H1 (cell line): Measurements from ENCODE around the gene RPS6KB2. TPM values are rescaled to one million over a fixed set of nuclear protein-coding genes. Genes with fewer than 3 reads are reported as not detected.
A peak's percentile ranks its signal among the peaks of the same experiment; 100 is the strongest.

Source experiments
- CTCF ChIA-PET: fragments of 300-600 bp; sonication (Branson Sonifier 250); formaldehyde crosslinking; loops from one replicate; lab custom pipeline; 2021; ENCODE audit not compliant: partially characterized antibody; lab: Charles Lee
- POLR2A ChIA-PET: fragments of 300-600 bp; sonication (Branson Sonifier 250); formaldehyde crosslinking; loops from one replicate; lab custom pipeline; 2021; ENCODE audit warnings: inconsistent platforms; ENCODE audit not compliant: partially characterized antibody; lab: Charles Lee
- DNase-seq, 2 experiments: peaks; one replicate each; pipeline versions ENCODE4 v3.0.0 to v3.0.0-alpha.2; 2010 to 2022; ENCODE audit warnings: low spot score in 2 of 2, low read depth in 1 of 2, mixed read lengths in 1 of 2
- FAIRE-seq: peaks from 2 replicates; lab custom pipeline; 2011; peaks lifted over from hg19 to GRCh38; lab: Jason Lieb, UNC
- H2AFZ ChIP-seq: 2 replicates; pipeline ENCODE4 v1.8.1; 2012; ENCODE audit warnings: low read length, inconsistent platforms
- H2AK5ac ChIP-seq: 2 replicates; pipeline ENCODE4 v1.6.1; 2013; ENCODE audit warnings: low read depth, low read length
- H2BK120ac ChIP-seq: replicated peaks from 2 replicates; pipeline ENCODE3; 2013; ENCODE audit warnings: low read depth, low read length, inconsistent platforms
- H2BK12ac ChIP-seq: 2 replicates; pipeline ENCODE4 v1.6.1; 2013; ENCODE audit warnings: low read depth, low read length
- H2BK15ac ChIP-seq: 2 replicates; pipeline ENCODE4 v1.6.1; 2013; ENCODE audit warnings: low read length
- H2BK20ac ChIP-seq: 2 replicates; pipeline ENCODE4 v1.6.1; 2013; ENCODE audit warnings: low read length
- H2BK5ac ChIP-seq: 2 replicates; pipeline ENCODE4 v1.6.1; 2013; ENCODE audit warnings: low read depth, low read length
- H3K14ac ChIP-seq: 2 replicates; pipeline ENCODE4 v1.6.1; 2013; ENCODE audit warnings: inconsistent platforms; ENCODE audit not compliant: insufficient read length
- H3K18ac ChIP-seq: 2 replicates; pipeline ENCODE4 v1.6.1; 2013; ENCODE audit warnings: low read length; ENCODE audit errors: extremely low read depth
- H3K23ac ChIP-seq: 2 replicates; pipeline ENCODE4 v1.6.1; 2013; ENCODE audit warnings: inconsistent platforms; ENCODE audit not compliant: insufficient read length
- H3K23me2 ChIP-seq: 2 replicates; pipeline ENCODE4 v1.6.1; 2013; ENCODE audit warnings: low read depth, low read length
- H3K27ac ChIP-seq: 2 replicates; pipeline ENCODE4 v1.6.1; 2011; ENCODE audit warnings: low read depth, low read length, inconsistent platforms
- H3K27me3 ChIP-seq, 4 experiments: replicated peaks in 1 of 4; 1 replicate in 1 of 4; 2 replicates in 3 of 4; pipeline versions ENCODE4 v1.6.1 to v1.8.1; 2011 to 2013; ENCODE audit warnings: low read length in 3 of 4, mild to moderate bottlenecking in 3 of 4, inconsistent platforms in 2 of 4, mixed read lengths in 2 of 4, moderate library complexity in 1 of 4; ENCODE audit not compliant: control insufficient read depth in 3 of 4, insufficient read depth in 3 of 4; ENCODE audit errors: extremely low read depth in 1 of 4
- H3K36me3 ChIP-seq, 4 experiments: 2 replicates each; pipeline versions ENCODE4 v1.6.1 to v1.8.1; 2011 to 2013; ENCODE audit warnings: mild to moderate bottlenecking in 4 of 4, low read length in 3 of 4, moderate library complexity in 2 of 4, control low read depth in 1 of 4, inconsistent platforms in 1 of 4; ENCODE audit not compliant: insufficient read depth in 4 of 4, control insufficient read depth in 2 of 4
- H3K4ac ChIP-seq: replicated peaks from 2 replicates; pipeline ENCODE3; 2013; ENCODE audit warnings: low read length, low read depth, mixed read lengths, inconsistent platforms; ENCODE audit not compliant: insufficient read length
- H3K4me1 ChIP-seq, 4 experiments: replicated peaks in 1 of 4; 1 replicate in 1 of 4; 2 replicates in 3 of 4; pipeline versions ENCODE4 v1.6.1 to v1.8.1; 2011 to 2013; ENCODE audit warnings: low read length in 3 of 4, inconsistent platforms in 2 of 4, mixed read lengths in 1 of 4; ENCODE audit not compliant: insufficient read depth in 4 of 4, control insufficient read depth in 3 of 4
- H3K4me2 ChIP-seq, 2 experiments: 2 replicates each; pipeline versions ENCODE4 v1.6.1 to v1.8.1; 2011 to 2013; ENCODE audit warnings: low read depth in 2 of 2, low read length in 2 of 2, control low read depth in 1 of 2, inconsistent platforms in 1 of 2, mild to moderate bottlenecking in 1 of 2; ENCODE audit not compliant: insufficient read depth in 1 of 2
- H3K4me3 ChIP-seq, 4 experiments: fragments of 200-600, 300-600 bp in 1 of 4; sonication (generic), shearing (Covaris generic), sonication (Bioruptor Twin) in 1 of 4; 2 replicates each; pipeline versions ENCODE4 v1.5.1 to v1.8.1; 2011 to 2016; ENCODE audit warnings: low read length in 4 of 4, low read depth in 3 of 4, control low read depth in 2 of 4, inconsistent platforms in 2 of 4, mild to moderate bottlenecking in 2 of 4, mixed read lengths in 1 of 4, moderate library complexity in 1 of 4; ENCODE audit not compliant: insufficient read depth in 2 of 4; ENCODE audit errors: extremely low read depth in 1 of 4
- H3K56ac ChIP-seq: replicated peaks from 2 replicates; pipeline ENCODE3; 2013; ENCODE audit warnings: low read depth, mild to moderate bottlenecking, mixed read lengths, low read length, inconsistent platforms; ENCODE audit not compliant: insufficient read length
- H3K79me1 ChIP-seq: 2 replicates; pipeline ENCODE4 v1.6.1; 2013; ENCODE audit warnings: low read depth, low read length, control low read depth
- H3K79me2 ChIP-seq, 2 experiments: 2 replicates each; pipeline versions ENCODE4 v1.6.1 to v1.8.1; 2012 to 2013; ENCODE audit warnings: low read length in 2 of 2, mild to moderate bottlenecking in 2 of 2, inconsistent platforms in 1 of 2; ENCODE audit not compliant: insufficient read depth in 2 of 2, control insufficient read depth in 1 of 2
- H3K9ac ChIP-seq, 4 experiments: replicated peaks in 1 of 4; 1 replicate in 1 of 4; 2 replicates in 3 of 4; pipeline versions ENCODE4 v1.6.1 to v1.8.1; 2011 to 2013; ENCODE audit warnings: low read depth in 3 of 4, low read length in 3 of 4, control low read depth in 2 of 4, mild to moderate bottlenecking in 2 of 4, moderate library complexity in 2 of 4, inconsistent platforms in 1 of 4; ENCODE audit errors: extremely low read depth in 1 of 4
- H3K9me3 ChIP-seq, 2 experiments: 2 replicates each; pipeline versions ENCODE4 v1.6.1 to v1.8.1; 2012 to 2013; ENCODE audit warnings: mild to moderate bottlenecking in 2 of 2, moderate library complexity in 2 of 2, control low read depth in 1 of 2, inconsistent platforms in 1 of 2, low read depth in 1 of 2, low read length in 1 of 2, mixed read lengths in 1 of 2; ENCODE audit not compliant: insufficient read depth in 2 of 2
- H4K20me1 ChIP-seq, 2 experiments: replicated peaks in 1 of 2; 2 replicates each; pipeline versions ENCODE3 to v1.8.1; 2011 to 2013; ENCODE audit warnings: inconsistent platforms in 2 of 2, low read length in 2 of 2, mild to moderate bottlenecking in 1 of 2; ENCODE audit not compliant: insufficient read depth in 2 of 2, control insufficient read depth in 1 of 2
- H4K5ac ChIP-seq: 2 replicates; pipeline ENCODE4 v1.6.1; 2013; ENCODE audit warnings: low read length, low read depth, mixed read lengths, inconsistent platforms; ENCODE audit not compliant: insufficient read length
- H4K8ac ChIP-seq: 2 replicates; pipeline ENCODE4 v1.8.0; 2013; ENCODE audit warnings: mild to moderate bottlenecking, moderate library complexity, low read length, inconsistent platforms; ENCODE audit not compliant: insufficient read depth; ENCODE audit errors: extremely low read depth
- H4K91ac ChIP-seq: replicated peaks from 2 replicates; pipeline ENCODE3; 2013; ENCODE audit warnings: low read length, mixed read lengths, inconsistent platforms; ENCODE audit not compliant: insufficient read length
- CBX8 ChIP-seq: fragments of 300-800, 300-1000 bp; sonication (generic); IDR thresholded peaks from 2 replicates; pipeline ENCODE4 v1.7.1; 2016; ENCODE audit warnings: low read depth, low read length, borderline replicate concordance
- CHD1 ChIP-seq: IDR thresholded peaks from 2 replicates; pipeline ENCODE4 v1.6.1; 2012; ENCODE audit warnings: low read depth, low read length, improper control_type of control experiment
- RNF2 ChIP-seq: fragments of 200-900, 300-1000 bp; sonication (generic); IDR thresholded peaks from 2 replicates; pipeline ENCODE4 v1.7.1; 2016; ENCODE audit warnings: borderline replicate concordance, low read depth, mild to moderate bottlenecking, antibody characterized with exemption, low read length; ENCODE audit not compliant: poor library complexity, severe bottlenecking; ENCODE audit errors: missing control alignments
- SIX5 ChIP-seq: IDR thresholded peaks from 2 replicates; pipeline ENCODE4 v1.6.1; 2011; ENCODE audit warnings: mild to moderate bottlenecking, low read depth, low read length
- WGBS, 2 experiments: shearing (Covaris generic) in 1 of 2; methylation state at CpG; one replicate each; pipeline versions ENCODE4 v1.1.6 to v1.1.7; 2013 to 2015; ENCODE audit warnings: low lambda C conversion rate in 2 of 2, mixed read lengths in 2 of 2, inconsistent platforms in 1 of 2, low coverage in 1 of 2, missing lambda C conversion rate in 1 of 2; ENCODE audit not compliant: insufficient replicate concordance in 2 of 2, insufficient coverage in 1 of 2, insufficient read length in 1 of 2; ENCODE audit errors: extremely low coverage in 1 of 2, missing lambda C conversion rate in 1 of 2; 5-methylcytosine and 5-hydroxymethylcytosine counted together
- polyA plus RNA-seq, 7 experiments: library from polyadenylated mRNA; depleted of rRNA in 3 of 7; stranded (reverse) in 5 of 7; unstranded in 2 of 7; fragments of >200 nt in 5 of 7; fragments of 200-250 nt in 2 of 7; gene quantifications; 1 replicate in 5 of 7; 2 replicates in 1 of 7; 4 replicates in 1 of 7; pipeline versions ENCODE4 v1.2.1 to v1.2.3, GENCODE V29; 2011 to 2013; ENCODE audit warnings: missing spikeins in 2 of 7, mixed read lengths in 2 of 7
- total RNA-seq: library from RNA; stranded (reverse); fragmentation: NEBNext Ultra II Directional; extraction: Animal tissue kit (Norgen Biotek cat#: 25700); gene quantifications from 2 replicates; pipeline ENCODE4 v1.2.1, GENCODE V29; 2021

Gene RPS6KB2
- total and polyA plus RNA-seq, 2 of the 8 experiments (the other 6 are each of a cell fraction or from before 2014, with no cell fraction given): 41.0 to 47.1 TPM

DNA sequence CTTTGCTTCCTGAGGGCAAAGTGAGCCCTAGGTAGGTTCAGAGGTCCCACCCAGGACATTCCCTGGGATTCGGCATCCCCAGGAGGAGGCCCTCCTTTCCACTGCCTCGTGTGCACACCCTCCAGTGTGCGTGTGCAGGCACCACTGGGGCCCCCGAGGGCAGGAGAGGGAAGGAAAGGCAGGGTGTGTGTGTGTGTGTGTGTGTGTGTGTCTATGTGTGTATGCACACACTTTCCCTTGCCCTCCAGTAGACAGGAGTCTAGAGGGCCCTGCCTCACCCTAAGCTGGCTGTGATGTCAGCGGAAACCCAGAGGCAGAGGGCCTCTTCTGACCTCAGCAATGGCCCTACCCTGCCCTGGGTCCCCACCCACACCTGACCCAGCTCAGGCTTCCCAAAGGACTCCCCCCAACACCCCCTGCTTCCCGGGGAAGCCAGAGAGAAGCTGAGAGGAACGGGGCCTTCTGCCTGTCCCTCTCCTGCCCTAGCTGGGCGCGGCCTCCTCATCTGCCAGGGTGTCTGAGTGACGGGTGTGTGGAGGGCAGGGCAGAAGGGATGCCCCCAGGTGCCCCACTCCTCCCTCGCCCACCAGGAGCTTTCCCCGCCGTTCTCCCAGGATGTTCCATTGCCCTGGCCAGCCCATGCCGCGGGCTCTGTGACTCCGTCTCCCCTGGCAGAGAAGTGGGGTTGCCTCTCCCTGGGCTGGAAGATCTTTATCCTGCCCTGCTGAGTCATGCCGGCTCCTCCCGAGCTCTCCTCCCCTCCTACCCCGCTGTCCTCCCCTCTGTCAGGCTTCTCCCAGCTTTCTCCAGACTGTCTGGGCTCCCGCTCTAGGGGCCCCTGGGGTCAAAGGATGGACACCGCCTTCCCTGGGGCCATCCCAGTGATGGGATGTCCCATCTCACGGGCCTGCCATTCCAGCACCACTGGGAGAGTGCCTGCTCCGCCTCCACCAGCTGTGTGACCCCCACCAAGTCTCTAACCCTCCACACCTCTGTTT is 48.9 kb upstream of the RPS6KB2 start:
- CTCF ChIA-PET: interaction anchor here (0.6 to 34.8 kb wide), 14 partner anchors 8 to 117 kb away, joined by 3 to 1305 read pairs (median 7); partner anchors contain the start of genes POLD4, PPP1CA, RAD9A and TBC1D10C
- Histone ChIP-seq H3K14ac (no peak overlapping the region), H4K8ac (no peak overlapping the region), H3K9me3 (no peaks in the 10 kb centered on the region), H2BK15ac (no peak overlapping the region), H3K79me2 (no peaks in the 10 kb centered on the region), H2BK20ac (0 out of 2 replicates have a peak overlapping the region, but pooled peaks have one; percentile 18), H2AK5ac (0 out of 2 replicates have a peak overlapping the region, but pooled peaks have one; percentile 24), H3K79me1 (no peaks in the 10 kb centered on the region), H3K36me3 (no peaks in the 10 kb centered on the region), H4K5ac (no peak overlapping the region), H3K4me1 (peaks cover 0 to 28% (median 21%) of the 10 kb centered on the region in 4 experiments; a peak in 6 of 7 replicates), H3K23ac (no peak overlapping the region), H2BK12ac (peak overlapping the region; percentile 39; the same call in 1 of the 2 replicates), H3K56ac (no peak overlapping the region), H4K91ac (peak overlapping the region; percentile 27), H3K4me3 (no peak overlapping the region; a peak in 1 of 8 replicates), H3K27me3 (peaks cover 7 to 37% (median 33%) of the 10 kb centered on the region in 4 experiments), H3K23me2 (peaks cover 11% of the 10 kb centered on the region; the same call in 1 of the 2 replicates), H2BK5ac (0 out of 2 replicates have a peak overlapping the region, but pooled peaks have one; percentile 16), H3K27ac (no peak overlapping the region), H2BK120ac (no peak overlapping the region), H2AFZ (no peak overlapping the region), H4K20me1 (peaks cover 2% of the 10 kb centered on the region in 2 experiments), H3K4me2 (no peak overlapping the region), H3K18ac (peak overlapping the region; percentile 56), H3K9ac (no peak overlapping the region), H3K4ac (no peak overlapping the region)
- POLR2A ChIA-PET: interaction anchor here (0.6 to 3.1 kb wide), 5 partner anchors 8 to 1028 kb away, joined by 3 to 6 read pairs (median 3); no protein-coding TSS in a partner anchor
- no peak for FAIRE-seq
- DNase-seq: no peak
- WGBS, 2 experiments: 80% methylated on average over 22 of the region's 23 CpGs; no CpG with 5 or more reads in 1 of the 2 experiments
- TF ChIP-seq CBX8 (no peak), SIX5 (no peak), RNF2 (no peak), CHD1 (no peak)
